Renal cortex interstitium (tissue), 11 donors: Measurements from ENCODE around the gene PDE4DIP. TPM values are rescaled to one million over a fixed set of nuclear protein-coding genes. Genes with fewer than 3 reads are reported as not detected.
"Not testable (repeated sequence)": the region's sequence is repeated elsewhere in the genome, so short reads cannot be mapped to it uniquely, and the experiment has no call there.

Source experiments
- DNase-seq, 11 donors: peaks; one replicate each; pipeline ENCODE4 v3.0.0-alpha.2; 2013; ENCODE audit warnings: low read depth in 9 of 11, low spot score in 4 of 11; ENCODE audit errors: extremely low read depth in 1 of 11
- polyA plus RNA-seq, 3 donors: library from polyadenylated mRNA; unstranded; fragments of 120-200 nt; gene quantifications; one replicate each; pipeline ENCODE4 v1.2.1, GENCODE V29; 2013; ENCODE audit not compliant: insufficient read length in 3 of 3

PDE4DIP gene
- polyA plus RNA-seq, 3 donors, result 112 to 144 (median 123) TPM

GRCh38 chr1:148855367-148855766, 11.1 kb downstream of the PDE4DIP start:
- DNase-seq, result not testable (repeated sequence)

GRCh38 chr1:148860049-148860448, 15.8 kb downstream of the PDE4DIP start:
- DNase-seq, result not testable (repeated sequence)

- DNase-seq, result not testable (repeated sequence)
Measured at GRCh38 chr1:148860579-148861259, 16.5 kb downstream of the PDE4DIP start.

GRCh38 chr1:148862590-148862989, 18.4 kb downstream of the PDE4DIP start:
- not testable (repeated sequence) for DNase-seq

- DNase-seq, result not testable (repeated sequence)
Measured at GRCh38 chr1:148868924-148869633, 24.9 kb downstream of the PDE4DIP start.

- DNase-seq, result not testable (repeated sequence)
Measured at GRCh38 chr1:148869634-148869961, 25.4 kb downstream of the PDE4DIP start.

GRCh38 chr1:148874408-148875388, 30.5 kb downstream of the PDE4DIP start:
- not testable (repeated sequence) for DNase-seq

GRCh38 chr1:148879812-148880416, 35.7 kb downstream of the PDE4DIP start:
- not testable (repeated sequence) for DNase-seq

- DNase-seq, result not testable (repeated sequence)
Measured at GRCh38 chr1:148881261-148881660, 37.0 kb downstream of the PDE4DIP start.

GRCh38 chr1:148885219-148885618, 41.0 kb downstream of the PDE4DIP start:
- not testable (repeated sequence) for DNase-seq

- DNase-seq, result not testable (repeated sequence)
Measured at GRCh38 chr1:148886293-148886692, 42.1 kb downstream of the PDE4DIP start.

GRCh38 chr1:148888597-148888996, 44.4 kb downstream of the PDE4DIP start:
- DNase-seq, result not testable (repeated sequence)

GRCh38 chr1:148889267-148890074, 45.2 kb downstream of the PDE4DIP start:
- not testable (repeated sequence) for DNase-seq

- DNase-seq, result not testable (repeated sequence)
Measured at GRCh38 chr1:148890075-148890568, 45.9 kb downstream of the PDE4DIP start.

GRCh38 chr1:148894360-148895352, 50.4 kb downstream of the PDE4DIP start:
- DNase-seq, result not testable (repeated sequence)

- not testable (repeated sequence) for DNase-seq
Measured at GRCh38 chr1:148900026-148900425, 55.8 kb downstream of the PDE4DIP start.

GRCh38 chr1:148900691-148901090, 56.5 kb downstream of the PDE4DIP start:
- DNase-seq, result not testable (repeated sequence)
